Mesenchymal stem cell (in vitro differentiated cells and primary cell): Measurements from ENCODE around the gene TEKTIP1.
A peak's percentile ranks its signal among the peaks of the same experiment; 100 is the strongest.

Source experiments
- DNase-seq: peaks from one replicate; pipeline ENCODE4 v3.0.0-alpha.2; 2013
- H2AFZ ChIP-seq: one replicate; pipeline ENCODE4 v1.6.1; 2013; ENCODE audit warnings: low read depth, mild to moderate bottlenecking, control low read depth, inconsistent platforms, low read length, moderate library complexity
- H2AK5ac ChIP-seq: 2 replicates; pipeline ENCODE4 v1.6.1; 2013; ENCODE audit warnings: low read length, moderate library complexity, mild to moderate bottlenecking, inconsistent platforms; ENCODE audit not compliant: severe bottlenecking
- H2BK120ac ChIP-seq: one replicate; pipeline ENCODE4 v1.6.1; 2013; ENCODE audit warnings: low read depth, mild to moderate bottlenecking, inconsistent platforms, low read length, moderate library complexity
- H2BK12ac ChIP-seq, 2 experiments: one replicate each; pipeline ENCODE4 v1.6.1; 2013; ENCODE audit warnings: inconsistent platforms in 2 of 2, low read length in 2 of 2, mild to moderate bottlenecking in 2 of 2, moderate library complexity in 2 of 2, control low read depth in 1 of 2
- H2BK15ac ChIP-seq: one replicate; pipeline ENCODE4 v1.6.1; 2013; ENCODE audit warnings: mild to moderate bottlenecking, low read depth, inconsistent platforms; ENCODE audit not compliant: poor library complexity, severe bottlenecking
- H2BK5ac ChIP-seq: 2 replicates; pipeline ENCODE4 v1.6.1; 2013; ENCODE audit warnings: low read depth, mild to moderate bottlenecking, low read length, control low read depth, inconsistent platforms; ENCODE audit not compliant: poor library complexity, severe bottlenecking
- H3K14ac ChIP-seq, 2 experiments: one replicate each; pipeline ENCODE4 v1.6.1; 2013; ENCODE audit warnings: inconsistent platforms in 2 of 2, low read length in 2 of 2, control low read depth in 1 of 2, mild to moderate bottlenecking in 1 of 2, moderate library complexity in 1 of 2
- H3K18ac ChIP-seq, 2 experiments: one replicate each; pipeline ENCODE4 v1.6.1; 2013; ENCODE audit warnings: inconsistent platforms in 2 of 2, low read length in 2 of 2, control low read depth in 1 of 2, low read depth in 1 of 2, mild to moderate bottlenecking in 1 of 2
- H3K23ac ChIP-seq, 2 experiments: one replicate each; pipeline ENCODE4 v1.6.1; 2013; ENCODE audit warnings: inconsistent platforms in 2 of 2, low read length in 2 of 2, mild to moderate bottlenecking in 2 of 2, moderate library complexity in 2 of 2, control low read depth in 1 of 2
- H3K27ac ChIP-seq: 2 replicates; pipeline ENCODE4 v1.5.1; 2013; ENCODE audit warnings: mild to moderate bottlenecking, moderate library complexity, low read length, control low read depth, inconsistent platforms; ENCODE audit not compliant: poor library complexity, severe bottlenecking
- H3K27me3 ChIP-seq, 2 experiments: 2 replicates each; pipeline versions ENCODE4 v1.6.1 to v1.7.0; 2013; ENCODE audit warnings: low read length in 2 of 2, mild to moderate bottlenecking in 2 of 2, moderate library complexity in 2 of 2, control low read depth in 1 of 2, inconsistent platforms in 1 of 2; ENCODE audit not compliant: control insufficient read depth in 1 of 2, insufficient read depth in 1 of 2
- H3K36me3 ChIP-seq, 2 experiments: 2 replicates each; pipeline versions ENCODE4 v1.6.1 to v1.7.0; 2013; ENCODE audit warnings: low read length in 2 of 2, control low read depth in 1 of 2, inconsistent platforms in 1 of 2, low read depth in 1 of 2, mild to moderate bottlenecking in 1 of 2; ENCODE audit not compliant: insufficient read depth in 2 of 2, control insufficient read depth in 1 of 2
- H3K4ac ChIP-seq, 2 experiments: one replicate each; pipeline ENCODE4 v1.6.1; 2013; ENCODE audit warnings: inconsistent platforms in 2 of 2, low read length in 2 of 2, mild to moderate bottlenecking in 2 of 2, moderate library complexity in 2 of 2, control low read depth in 1 of 2, low read depth in 1 of 2
- H3K4me1 ChIP-seq: 2 replicates; pipeline ENCODE4 v1.6.1; 2013; ENCODE audit warnings: low read depth, low read length, control low read depth; ENCODE audit not compliant: control insufficient read depth, insufficient read depth
- H3K4me2 ChIP-seq: 2 replicates; pipeline ENCODE4 v1.6.1; 2013; ENCODE audit warnings: low read length, mild to moderate bottlenecking, inconsistent platforms; ENCODE audit not compliant: poor library complexity, severe bottlenecking
- H3K4me3 ChIP-seq, 2 experiments: 2 replicates each; pipeline versions ENCODE4 v1.5.1 to v1.7.0; 2013; ENCODE audit warnings: low read length in 2 of 2, mild to moderate bottlenecking in 2 of 2, control low read depth in 1 of 2, low read depth in 1 of 2; ENCODE audit not compliant: insufficient read depth in 1 of 2
- H3K79me1 ChIP-seq: replicated peaks from 2 replicates; pipeline ENCODE4 v1.6.1; 2013; ENCODE audit warnings: mild to moderate bottlenecking, control low read depth, low read length, inconsistent platforms; ENCODE audit not compliant: poor library complexity, severe bottlenecking
- H3K9ac ChIP-seq: 2 replicates; pipeline ENCODE4 v1.7.0; 2013; ENCODE audit warnings: mild to moderate bottlenecking, low read length, moderate library complexity
- H3K9me3 ChIP-seq: 2 replicates; pipeline ENCODE4 v1.7.0; 2013; ENCODE audit warnings: mild to moderate bottlenecking, low read length; ENCODE audit not compliant: control insufficient read depth
- H4K8ac ChIP-seq: one replicate; pipeline ENCODE4 v1.6.1; 2013; ENCODE audit warnings: inconsistent platforms, mild to moderate bottlenecking, low read length, moderate library complexity
- H4K91ac ChIP-seq: one replicate; pipeline ENCODE4 v1.6.1; 2013; ENCODE audit warnings: mild to moderate bottlenecking, low read length, inconsistent platforms
- WGBS: methylation state at CpG from one replicate; pipeline ENCODE4 v1.1.7; 2013; ENCODE audit warnings: mixed read lengths; 5-methylcytosine and 5-hydroxymethylcytosine counted together

The TEKTIP1 gene

DNA sequence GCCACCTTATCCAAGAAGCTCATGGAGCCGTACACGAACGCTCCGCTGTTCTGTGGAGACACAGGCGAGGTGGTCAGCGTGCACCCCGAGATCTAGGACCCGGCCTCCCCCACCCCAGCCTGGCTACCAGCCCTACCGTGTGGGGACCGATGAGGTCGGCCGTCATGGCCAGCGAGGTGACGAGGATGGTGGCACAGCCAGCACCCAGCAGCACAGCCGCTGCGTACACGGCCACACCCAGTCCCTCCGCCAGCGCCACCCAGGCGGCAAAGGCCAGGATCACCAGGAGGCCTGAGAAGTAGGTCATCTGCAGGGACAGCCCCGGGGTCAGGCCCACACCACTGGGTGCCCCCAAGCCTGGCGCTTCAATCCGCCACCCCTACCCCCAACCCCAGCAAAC lies 7.1 kb downstream of the TEKTIP1 start:
- H3K36me3 ChIP-seq: peaks cover 27 to 80% of the 10 kb centered on the region in 2 experiments
- no peak overlapping the region for H3K4me3 ChIP-seq
- peaks cover 13% of the 10 kb centered on the region for H3K4me1 ChIP-seq
- peaks cover 25% of the 10 kb centered on the region for H3K79me1 ChIP-seq
- no peaks in the 10 kb centered on the region for H3K27me3 ChIP-seq
- no peak overlapping the region for H3K4me2 ChIP-seq
- no peak overlapping the region for H3K14ac ChIP-seq
- H2AFZ ChIP-seq: no peak overlapping the region
- no peak overlapping the region for H2BK15ac ChIP-seq
- H2AK5ac ChIP-seq: no peak overlapping the region
- H2BK120ac ChIP-seq: no peak overlapping the region
- H3K23ac ChIP-seq: no peak overlapping the region
- H4K8ac ChIP-seq: no peak overlapping the region
- H2BK12ac ChIP-seq: no peak overlapping the region
- WGBS: 97% methylated on average over 23 of the region's 23 CpGs
- H3K9ac ChIP-seq: no peak overlapping the region
- H4K91ac ChIP-seq: peak overlapping the region; percentile 78
- no peak overlapping the region for H3K4ac ChIP-seq
- no peak overlapping the region for H3K27ac ChIP-seq
- no peak overlapping the region for H2BK5ac ChIP-seq
- no peak overlapping the region for H3K18ac ChIP-seq
- no peaks in the 10 kb centered on the region for H3K9me3 ChIP-seq
- DNase-seq: no peak

DNA sequence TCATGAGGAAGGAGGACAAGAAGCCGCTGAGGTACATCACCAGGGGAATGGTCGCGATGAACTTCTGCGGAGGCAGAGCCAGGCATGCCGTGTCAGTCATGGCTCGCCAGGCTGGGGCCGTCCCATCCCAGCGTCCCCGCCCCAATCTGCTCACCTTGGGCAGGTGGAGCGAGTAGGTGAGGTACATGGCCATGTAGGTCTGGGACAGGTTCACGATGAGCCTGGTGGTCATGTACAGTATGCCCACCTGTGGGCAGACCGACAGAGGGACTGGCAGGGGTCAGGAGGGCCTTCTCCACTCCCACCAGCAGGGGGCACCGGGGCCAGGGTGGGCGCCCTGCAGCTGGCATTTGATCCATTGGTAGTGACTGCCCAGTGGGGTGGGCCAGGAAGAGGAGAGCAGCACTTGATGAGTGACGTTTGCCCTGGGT lies 8.3 kb downstream of the TEKTIP1 start:
- no peak overlapping the region for H3K4ac ChIP-seq
- no peak overlapping the region for H2BK5ac ChIP-seq
- no peak overlapping the region for H3K4me2 ChIP-seq
- DNase-seq: no peak
- no peak overlapping the region for H3K14ac ChIP-seq
- no peak overlapping the region for H2AK5ac ChIP-seq
- no peaks in the 10 kb centered on the region for H3K27me3 ChIP-seq
- peak overlapping the region in 1 of 2 experiments; percentile 0 for H3K4me3 ChIP-seq
- H2BK15ac ChIP-seq: no peak overlapping the region
- no peak overlapping the region for H2BK120ac ChIP-seq
- H3K9me3 ChIP-seq: no peaks in the 10 kb centered on the region
- H3K36me3 ChIP-seq: peaks cover 27 to 89% of the 10 kb centered on the region in 2 experiments
- H3K23ac ChIP-seq: no peak overlapping the region
- H3K9ac ChIP-seq: no peak overlapping the region
- no peak overlapping the region for H3K18ac ChIP-seq
- no peak overlapping the region for H4K8ac ChIP-seq
- no peak overlapping the region for H2BK12ac ChIP-seq
- WGBS: 94% methylated on average over 15 of the region's 15 CpGs
- no peak overlapping the region for H4K91ac ChIP-seq
- peaks cover 18% of the 10 kb centered on the region for H3K4me1 ChIP-seq
- H2AFZ ChIP-seq: no peak overlapping the region
- no peak overlapping the region for H3K27ac ChIP-seq
- H3K79me1 ChIP-seq: peaks cover 27% of the 10 kb centered on the region

DNA sequence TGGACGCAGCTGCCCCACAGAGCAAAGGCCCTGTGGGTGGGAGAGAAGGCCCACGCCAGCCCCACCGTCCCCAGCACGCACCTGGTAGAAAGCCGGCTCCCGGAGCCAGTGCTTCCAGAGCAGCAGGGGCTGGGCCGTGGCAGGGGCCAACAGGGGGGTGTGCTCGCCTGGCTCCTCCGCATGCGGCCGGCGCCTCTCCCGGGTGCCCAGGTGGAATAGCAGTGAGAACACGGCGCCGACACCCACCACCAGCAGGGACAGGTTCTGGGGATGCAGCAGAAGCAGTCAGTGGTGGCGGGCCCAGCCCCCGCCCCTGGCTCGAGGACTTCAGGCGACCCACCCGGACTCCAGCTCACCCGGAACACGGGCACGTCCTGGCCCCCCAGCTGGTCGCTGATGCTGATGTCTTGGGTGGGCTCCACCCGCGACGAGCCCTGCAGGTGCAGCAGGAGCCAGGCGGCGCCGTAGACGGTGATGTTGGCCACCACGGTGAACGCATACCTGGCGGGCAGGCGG lies 8.9 kb downstream of the TEKTIP1 start:
- Histone ChIP-seq H2BK120ac (no peak overlapping the region), H4K8ac (no peak overlapping the region), H3K4me2 (no peak overlapping the region), H3K4me3 (no peak overlapping the region), H2AK5ac (no peak overlapping the region), H3K4ac (no peak overlapping the region), H2AFZ (no peak overlapping the region), H2BK5ac (no peak overlapping the region), H2BK15ac (no peak overlapping the region), H3K27ac (no peak overlapping the region), H3K79me1 (peaks cover 27% of the 10 kb centered on the region), H3K27me3 (no peaks in the 10 kb centered on the region), H3K9me3 (no peaks in the 10 kb centered on the region), H3K14ac (no peak overlapping the region), H3K36me3 (peaks cover 27 to 85% of the 10 kb centered on the region in 2 experiments), H4K91ac (no peak overlapping the region), H3K18ac (no peak overlapping the region), H2BK12ac (no peak overlapping the region), H3K4me1 (peaks cover 22% of the 10 kb centered on the region), H3K23ac (no peak overlapping the region), H3K9ac (no peak overlapping the region)
- DNase-seq: no peak
- WGBS: 95% methylated on average over 36 of the region's 36 CpGs

DNA sequence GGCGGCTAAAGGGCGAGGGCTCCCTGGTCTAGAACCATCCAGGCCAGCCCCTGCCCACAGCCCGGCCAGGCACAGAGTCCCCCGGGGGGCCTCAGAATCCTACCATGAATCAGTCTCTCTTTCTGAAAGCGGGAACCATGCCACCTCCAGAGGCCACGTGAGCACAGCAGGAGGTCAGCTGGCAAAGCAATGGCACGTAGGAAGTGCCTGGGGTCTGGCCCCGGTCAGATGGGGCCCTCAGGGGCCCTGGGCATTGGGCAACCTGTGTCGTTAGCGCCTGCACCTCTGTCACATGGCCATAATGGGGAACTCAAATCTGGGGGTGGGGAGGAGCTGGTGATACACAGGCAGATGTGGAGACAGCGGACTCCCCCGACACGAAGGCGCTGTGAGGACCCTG lies 9.6 kb downstream of the TEKTIP1 start:
- H3K18ac ChIP-seq: no peak overlapping the region
- no peak overlapping the region for H2BK15ac ChIP-seq

More for the DNA sequence above, 9.6 kb downstream of the TEKTIP1 start:
- WGBS: 92% methylated on average over 14 of the region's 14 CpGs
- no peak overlapping the region for H4K91ac ChIP-seq
- H3K36me3 ChIP-seq: peaks cover 27 to 77% of the 10 kb centered on the region in 2 experiments
- H4K8ac ChIP-seq: no peak overlapping the region
- H3K4ac ChIP-seq: no peak overlapping the region
- H2BK120ac ChIP-seq: no peak overlapping the region
- peaks cover 27% of the 10 kb centered on the region for H3K79me1 ChIP-seq
- no peak overlapping the region for H2BK5ac ChIP-seq
- no peak overlapping the region for H3K9ac ChIP-seq
- no peak overlapping the region for H3K4me2 ChIP-seq
- peaks cover 27% of the 10 kb centered on the region for H3K4me1 ChIP-seq
- no peak overlapping the region for H2AFZ ChIP-seq
- no peaks in the 10 kb centered on the region for H3K27me3 ChIP-seq
- H2AK5ac ChIP-seq: no peak overlapping the region
- no peak overlapping the region for H2BK12ac ChIP-seq
- no peaks in the 10 kb centered on the region for H3K9me3 ChIP-seq
- H3K27ac ChIP-seq: no peak overlapping the region
- H3K4me3 ChIP-seq: no peak overlapping the region
- H3K23ac ChIP-seq: no peak overlapping the region
- no peak for DNase-seq
- no peak overlapping the region for H3K14ac ChIP-seq
